ENCODE measurements around the gene INO80C. TPM values are rescaled to one million over a fixed set of nuclear protein-coding genes. Genes with fewer than 3 reads are reported as not detected.

The INO80C gene
- total RNA-seq, 1 donor from 2014 or later, result 34.6 TPM

Other genes starting within 250 kb of the INO80C start
- gene ZSCAN30, start 207.7 kb downstream of the INO80C start, total RNA-seq, result 18.9 TPM
- gene ZNF24, start 153.5 kb downstream of the INO80C start, total RNA-seq, result 54.7 TPM
- gene ZNF396, start 120.6 kb downstream of the INO80C start, total RNA-seq, result 3.1 TPM
- 74.5 TPM for gene GALNT1, start 83.8 kb upstream of the INO80C start, total RNA-seq